H1 (cell line): Measurements from ENCODE around the gene MYO1D. TPM values are rescaled to one million over a fixed set of nuclear protein-coding genes. Genes with fewer than 3 reads are reported as not detected.
A peak's percentile ranks its signal among the peaks of the same experiment; 100 is the strongest.

ENCODE experiments used
- HDAC2 ChIP-seq, 2 experiments: fragments of 300-600 bp in 1 of 2; sonication (generic) in 1 of 2; IDR thresholded peaks; 2 replicates each; pipeline ENCODE4 v1.6.1; 2011 to 2012; ENCODE audit warnings: low read depth in 2 of 2, low read length in 2 of 2, mild to moderate bottlenecking in 2 of 2, moderate library complexity in 2 of 2, borderline replicate concordance in 1 of 2, inconsistent platforms in 1 of 2
- HDAC6 ChIP-seq: IDR thresholded peaks from one replicate; pipeline ENCODE4 v1.7.1; 2012; ENCODE audit warnings: low read depth, mild to moderate bottlenecking, inconsistent platforms, low read length, moderate library complexity
- KDM5A ChIP-seq: fragments of 200-600 bp; IDR thresholded peaks from 2 replicates; pipeline ENCODE4 v1.7.1; 2012; ENCODE audit warnings: mild to moderate bottlenecking, low read length, inconsistent platforms, mixed read lengths
- MAFK ChIP-seq: IDR thresholded peaks from 2 replicates; pipeline ENCODE4 v1.6.1; 2012; ENCODE audit warnings: low read depth, mild to moderate bottlenecking, improper control_type of control experiment, low read length
- MAX ChIP-seq: IDR thresholded peaks from 2 replicates; pipeline ENCODE4 v1.6.1; 2012; ENCODE audit warnings: inconsistent platforms
- NANOG ChIP-seq: IDR thresholded peaks from 2 replicates; pipeline ENCODE4 v1.6.1; 2011; ENCODE audit warnings: low read length, low read depth, mild to moderate bottlenecking, inconsistent platforms; ENCODE audit not compliant: insufficient read depth, poor library complexity, severe bottlenecking
- RFX5 ChIP-seq: IDR thresholded peaks from 2 replicates; pipeline ENCODE4 v1.6.1; 2011; ENCODE audit warnings: low read depth, low read length, improper control_type of control experiment, borderline replicate concordance
- RXRA ChIP-seq: IDR thresholded peaks from 2 replicates; pipeline ENCODE4 v1.6.1; 2011; ENCODE audit warnings: low read depth, mild to moderate bottlenecking, low read length, moderate library complexity; ENCODE audit not compliant: insufficient read depth
- TBP ChIP-seq: IDR thresholded peaks from 2 replicates; pipeline ENCODE4 v1.6.1; 2011; ENCODE audit warnings: low read depth, low read length, improper control_type of control experiment
- TCF12 ChIP-seq: IDR thresholded peaks from 2 replicates; pipeline ENCODE4 v1.6.1; 2011; ENCODE audit warnings: low read depth, mild to moderate bottlenecking, low read length
- polyA plus RNA-seq, 7 experiments: library from polyadenylated mRNA; depleted of rRNA in 3 of 7; stranded (reverse) in 5 of 7; unstranded in 2 of 7; fragments of >200 nt in 5 of 7; fragments of 200-250 nt in 2 of 7; gene quantifications; 1 replicate in 5 of 7; 2 replicates in 1 of 7; 4 replicates in 1 of 7; pipeline versions ENCODE4 v1.2.1 to v1.2.3, GENCODE V29; 2011 to 2013; ENCODE audit warnings: missing spikeins in 2 of 7, mixed read lengths in 2 of 7
- total RNA-seq: library from RNA; stranded (reverse); fragmentation: NEBNext Ultra II Directional; extraction: Animal tissue kit (Norgen Biotek cat#: 25700); gene quantifications from 2 replicates; pipeline ENCODE4 v1.2.1, GENCODE V29; 2021

The MYO1D gene
- total and polyA plus RNA-seq, 2 of the 8 experiments (the other 6 are each of a cell fraction or from before 2014, with no cell fraction given) = 6.5 to 25.4 TPM

DNA sequence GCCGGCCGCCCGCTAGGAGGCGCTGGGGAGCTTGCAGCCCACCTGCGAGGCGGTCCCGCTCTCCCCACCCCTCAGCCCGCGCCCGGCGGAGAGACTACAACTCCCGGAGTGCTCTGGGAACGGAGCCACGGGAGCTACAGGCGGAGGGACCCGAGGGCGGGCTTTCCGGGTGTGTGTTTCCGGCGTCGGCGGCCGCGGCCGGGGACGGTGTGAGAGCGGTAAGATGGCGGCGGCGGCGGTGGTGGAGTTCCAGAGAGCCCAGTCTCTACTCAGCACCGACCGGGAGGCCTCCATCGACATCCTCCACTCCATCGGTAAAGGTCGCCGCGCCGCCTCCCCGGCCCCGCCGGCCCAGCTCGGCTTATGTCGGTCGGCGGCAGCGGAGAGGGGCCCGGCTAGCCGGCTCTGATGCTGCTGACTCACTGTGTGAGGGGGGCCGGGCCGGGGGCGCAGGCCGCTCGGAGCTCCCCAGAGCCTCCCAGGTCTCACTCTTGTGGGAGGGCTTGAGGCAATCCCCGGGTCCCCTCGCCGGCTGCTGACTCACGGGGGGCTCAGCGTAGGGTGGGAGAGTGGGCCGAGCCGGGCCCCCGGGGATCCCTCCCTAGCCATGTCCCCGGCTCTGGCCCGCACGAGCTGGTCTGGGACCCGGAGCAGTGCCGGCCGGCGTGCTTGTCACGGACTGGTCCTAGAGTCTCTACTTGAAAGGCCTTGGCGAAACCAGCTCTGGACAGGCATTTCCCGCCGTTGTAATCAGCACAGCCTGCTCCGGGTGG lies 432.4 kb downstream of the MYO1D start, which contains the start of gene PSMD11 (continued):
- TF ChIP-seq TBP (peak; percentile 86), MAFK (peak; percentile 53; the same call in 1 of the 2 replicates), HDAC2 (IDR thresholded peaks at IDR 0.05; ENCODE audit: borderline replicate concordance in 1 of 2, low read depth in 2 of 2, low read length in 2 of 2) (peak; percentile 25 to 44; a peak in 1 of 4 replicates), MAX (peak; percentile 22), RFX5 (no peak), HDAC6 (no peak), KDM5A (peak; percentile 64; the same call in 1 of the 2 replicates), TCF12 (0 out of 2 replicates have a peak, but pooled peaks have one; percentile 73), RXRA (0 out of 2 replicates have a peak, but pooled peaks have one; percentile 65), NANOG (no peak)
- TF ChIP-seq, all 59 proteins: peak for 32
